HG03039 (cell line): ENCODE results near the gene GNMT.
"Not testable (repeated sequence)": the region's sequence is repeated elsewhere in the genome, so short reads cannot be mapped to it uniquely, and the experiment has no call there.

ENCODE experiments used
- ATAC-seq: cut with Tn5 transposase; IDR thresholded peaks from one replicate; pipeline ENCODE4 v1.9.1; 2021; ENCODE audit warnings: mild to moderate bottlenecking, moderate library complexity; ENCODE audit not compliant: unreplicated experiment

Gene GNMT

DNA sequence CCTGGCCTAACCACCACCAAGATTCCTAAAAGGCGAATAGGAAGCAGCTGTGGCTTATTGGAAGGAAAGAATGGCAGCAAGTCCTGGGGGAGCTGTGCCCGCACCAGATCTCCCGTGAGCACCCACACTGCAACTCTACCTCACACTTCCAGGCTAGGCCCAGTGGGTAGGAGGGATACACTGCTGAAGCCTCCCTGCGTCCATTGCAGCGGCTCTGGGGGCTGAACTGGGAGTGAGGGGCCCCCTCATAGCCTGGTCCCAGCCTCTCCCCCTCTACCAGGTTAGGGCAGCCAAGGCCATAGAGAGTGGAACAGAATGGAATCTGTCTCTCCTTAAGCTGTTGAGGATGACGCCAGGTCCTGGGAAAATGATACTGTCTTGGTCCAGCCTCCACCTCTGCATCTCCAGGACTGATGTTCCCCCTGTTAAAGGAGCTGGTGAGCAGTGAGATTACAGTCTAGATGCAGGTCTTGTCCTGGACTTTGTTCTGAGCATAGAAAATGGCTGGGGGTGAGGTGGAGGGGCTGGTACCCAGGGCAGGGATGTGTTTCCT lies 20.0 kb upstream of the GNMT start:
- ATAC-seq: no peak

DNA sequence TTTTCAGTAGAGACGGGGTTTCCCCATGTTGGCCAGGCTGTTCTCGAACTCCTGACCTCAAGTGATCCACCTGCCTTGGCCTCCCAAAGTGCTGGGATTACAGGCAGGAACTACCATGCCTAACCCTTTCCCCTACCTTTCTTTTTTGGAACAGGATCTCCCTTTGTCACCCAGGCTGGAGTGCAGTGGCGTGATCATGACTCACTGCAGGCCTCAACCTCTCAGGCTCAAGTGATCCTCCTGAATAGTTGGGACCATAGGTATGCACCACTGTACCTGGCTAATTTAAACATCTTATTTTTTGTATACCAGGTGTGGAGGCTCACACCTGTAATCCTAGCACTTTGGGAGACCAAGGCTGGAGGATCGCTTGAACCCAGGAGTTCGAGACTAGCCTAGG lies 19.2 kb upstream of the GNMT start:
- not testable (repeated sequence) for ATAC-seq

DNA sequence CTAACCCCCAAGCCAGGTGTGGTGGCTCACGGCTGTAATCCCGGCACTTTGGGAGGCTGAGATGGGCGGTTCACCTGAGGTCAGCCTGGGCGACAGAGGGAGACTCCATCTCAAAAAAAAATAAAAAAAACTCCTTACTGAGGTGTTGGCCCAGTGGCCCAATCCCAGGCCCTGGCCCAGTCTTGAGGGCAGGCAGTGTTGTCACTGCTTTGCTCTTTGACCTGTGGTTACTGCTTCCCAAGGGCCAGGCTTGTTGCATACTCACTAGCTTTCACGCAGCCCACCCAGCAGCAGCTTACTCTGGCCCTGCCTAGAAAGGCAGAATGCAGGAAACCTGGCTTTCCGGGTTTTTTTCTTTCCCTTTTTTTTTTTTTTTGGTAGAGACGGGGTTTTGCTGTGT lies 18.1 kb upstream of the GNMT start:
- ATAC-seq: no peak

DNA sequence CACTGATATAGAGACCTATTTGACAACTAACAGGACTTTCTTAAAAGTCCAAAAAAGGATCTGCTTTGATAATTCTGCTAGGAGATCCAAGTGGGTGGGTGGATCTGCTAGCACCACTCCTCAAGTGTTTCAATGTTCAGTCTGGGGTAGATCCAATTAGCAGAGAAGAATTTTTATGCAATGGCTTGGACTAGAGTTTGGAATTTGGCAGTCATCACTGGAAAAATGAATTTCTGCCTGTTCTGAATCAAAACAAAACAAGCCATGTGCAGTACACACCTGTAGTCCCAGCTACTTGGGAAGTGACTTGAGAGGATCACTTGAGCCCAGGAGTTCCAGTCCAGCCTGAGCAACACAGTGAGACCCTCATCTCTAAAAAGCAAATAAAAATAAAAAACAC lies 12.6 kb upstream of the GNMT start:
- ATAC-seq: no peak

DNA sequence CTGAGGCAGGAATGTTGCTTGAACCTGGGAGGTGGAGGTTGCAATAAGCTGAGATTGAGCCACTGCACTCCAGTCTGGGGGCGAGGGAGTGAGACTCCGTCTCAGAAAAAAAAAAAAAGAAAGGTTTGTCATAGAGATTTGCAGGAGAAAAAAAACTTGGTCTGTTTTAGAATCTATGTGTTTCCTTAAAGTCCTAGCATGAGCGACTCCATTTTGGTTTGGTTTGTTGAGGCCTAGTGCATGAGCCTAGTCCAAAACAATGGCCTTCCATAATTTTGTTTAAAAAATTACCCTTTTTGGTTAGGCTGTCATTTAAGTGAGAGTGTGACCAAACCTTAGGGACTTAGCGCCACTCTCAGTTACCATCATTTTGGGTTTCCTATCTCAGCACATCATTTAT lies 8.2 kb upstream of the GNMT start:
- ATAC-seq: no peak

DNA sequence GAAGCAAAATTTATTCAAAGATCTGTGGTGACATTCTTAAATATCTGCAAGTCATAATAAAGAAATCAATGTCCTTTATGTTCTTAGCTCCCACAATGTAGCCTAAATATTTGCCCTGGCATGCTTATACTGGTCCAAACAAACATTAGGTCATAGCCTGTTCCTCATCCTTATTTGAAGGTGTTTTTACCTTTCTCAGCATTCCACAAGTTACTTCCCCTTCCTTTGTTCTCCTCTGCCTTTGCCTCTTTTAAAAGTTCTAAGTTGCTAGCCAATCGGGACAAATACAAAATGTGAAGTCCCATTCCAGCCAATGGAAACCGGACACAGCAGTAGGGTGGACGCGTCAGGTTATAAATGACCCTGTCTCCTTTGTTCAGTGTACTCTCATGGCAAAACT lies 6.1 kb upstream of the GNMT start:
- ATAC-seq: not testable (repeated sequence)

DNA sequence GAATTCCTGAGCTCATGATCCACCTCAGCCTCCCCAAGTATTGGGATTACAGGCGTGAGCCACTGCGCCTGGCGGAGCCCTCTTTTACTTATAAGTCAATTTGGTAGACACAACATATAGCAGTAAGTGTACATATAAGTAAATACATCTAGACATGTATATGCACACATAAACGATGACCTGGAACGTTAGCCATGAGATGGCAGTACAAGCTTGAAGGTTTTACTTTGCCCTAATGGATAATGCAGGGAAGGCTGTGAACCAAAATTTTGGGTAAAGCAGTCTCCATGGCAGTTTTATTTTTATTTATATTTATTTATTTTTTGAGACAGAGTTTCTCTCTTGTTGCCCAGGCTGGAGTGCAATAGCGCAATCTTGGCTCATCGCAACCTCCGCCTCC lies 2.4 kb upstream of the GNMT start:
- ATAC-seq: no peak

DNA sequence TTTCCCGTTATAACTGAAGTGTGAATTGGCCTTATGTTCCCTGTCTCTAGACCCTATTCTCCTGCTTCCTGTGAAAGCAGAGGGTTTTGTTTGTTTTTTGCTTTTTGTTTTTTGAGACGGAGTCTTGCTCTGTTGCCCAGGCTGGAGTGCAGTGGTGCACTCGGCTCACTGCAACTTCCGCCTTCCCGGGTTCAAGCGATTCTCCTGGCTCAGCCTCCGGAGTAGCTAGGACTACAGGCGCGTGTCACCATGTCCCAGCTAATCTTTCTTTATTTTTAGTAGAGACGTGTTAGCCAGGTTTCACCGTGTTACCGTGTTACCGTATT lies 674 bp upstream of the GNMT start:
- no peak for ATAC-seq

DNA sequence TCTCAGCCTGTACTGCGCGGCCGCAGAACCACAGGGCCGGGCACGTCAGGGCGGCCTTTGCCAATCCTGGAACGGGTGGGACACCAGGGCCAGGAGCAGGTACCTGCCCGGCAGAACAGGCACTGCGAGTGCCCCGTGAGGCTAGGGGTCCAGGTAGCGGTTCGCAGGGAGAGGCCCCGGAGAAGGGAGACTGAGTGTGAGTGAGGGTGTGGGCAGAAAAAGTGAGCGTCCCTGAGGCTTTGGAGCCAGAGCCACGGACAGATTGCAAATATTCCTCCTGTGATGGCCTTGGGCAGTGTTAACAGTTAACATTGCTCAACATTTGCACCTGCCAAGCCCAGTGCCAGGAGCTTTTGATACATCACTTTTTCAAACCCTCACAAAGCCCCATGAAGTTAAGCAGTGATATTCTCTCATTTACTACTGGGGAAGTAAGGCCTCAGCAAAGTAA lies 491 bp downstream of the GNMT start:
- no peak for ATAC-seq

DNA sequence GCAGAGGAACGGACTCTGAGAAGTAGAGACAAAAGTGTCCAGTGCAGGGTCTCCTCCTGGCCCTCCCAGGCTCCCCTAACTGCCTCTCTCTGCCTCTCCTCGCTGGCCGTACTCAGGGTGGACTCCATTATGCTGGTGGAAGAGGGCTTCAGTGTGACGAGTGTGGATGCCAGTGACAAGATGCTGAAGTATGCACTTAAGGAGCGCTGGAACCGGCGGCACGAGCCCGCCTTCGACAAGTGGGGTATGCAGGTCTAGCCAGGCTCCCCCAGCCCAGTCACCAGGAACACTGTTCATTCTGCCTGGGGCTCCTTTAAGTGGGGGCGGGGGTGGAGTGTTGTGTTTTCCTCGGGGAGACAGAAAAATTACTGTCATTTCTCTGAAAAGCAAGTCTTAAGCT lies 1.5 kb downstream of the GNMT start:
- ATAC-seq: no peak

DNA sequence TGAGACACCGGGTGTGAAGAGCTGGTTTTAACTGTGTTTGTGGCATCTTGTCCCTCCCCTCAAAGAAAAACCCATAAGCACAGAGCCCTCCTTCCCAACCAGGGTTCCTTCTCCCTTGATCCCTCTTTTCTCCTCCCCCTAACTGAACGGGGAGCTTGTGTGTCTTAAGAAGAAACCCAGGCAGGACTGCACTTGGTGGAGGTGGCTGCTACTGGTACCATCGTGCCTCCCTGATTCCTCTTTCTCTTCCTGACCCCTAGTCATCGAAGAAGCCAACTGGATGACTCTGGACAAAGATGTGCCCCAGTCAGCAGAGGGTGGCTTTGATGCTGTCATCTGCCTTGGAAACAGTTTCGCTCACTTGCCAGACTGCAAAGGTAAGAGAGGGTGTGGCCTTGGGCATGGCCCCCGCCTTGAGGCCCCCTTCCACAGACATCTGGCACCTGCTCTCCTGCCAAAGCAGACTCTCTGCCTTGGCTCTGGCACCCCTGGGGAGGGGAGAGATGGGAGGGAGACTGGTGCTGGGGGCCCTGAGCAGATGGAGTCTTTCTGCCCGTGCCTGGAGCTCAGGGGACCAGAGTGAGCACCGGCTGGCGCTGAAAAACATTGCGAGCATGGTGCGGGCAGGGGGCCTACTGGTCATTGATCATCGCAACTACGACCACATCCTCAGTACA lies 2.1 kb downstream of the GNMT start:
- no peak for ATAC-seq

DNA sequence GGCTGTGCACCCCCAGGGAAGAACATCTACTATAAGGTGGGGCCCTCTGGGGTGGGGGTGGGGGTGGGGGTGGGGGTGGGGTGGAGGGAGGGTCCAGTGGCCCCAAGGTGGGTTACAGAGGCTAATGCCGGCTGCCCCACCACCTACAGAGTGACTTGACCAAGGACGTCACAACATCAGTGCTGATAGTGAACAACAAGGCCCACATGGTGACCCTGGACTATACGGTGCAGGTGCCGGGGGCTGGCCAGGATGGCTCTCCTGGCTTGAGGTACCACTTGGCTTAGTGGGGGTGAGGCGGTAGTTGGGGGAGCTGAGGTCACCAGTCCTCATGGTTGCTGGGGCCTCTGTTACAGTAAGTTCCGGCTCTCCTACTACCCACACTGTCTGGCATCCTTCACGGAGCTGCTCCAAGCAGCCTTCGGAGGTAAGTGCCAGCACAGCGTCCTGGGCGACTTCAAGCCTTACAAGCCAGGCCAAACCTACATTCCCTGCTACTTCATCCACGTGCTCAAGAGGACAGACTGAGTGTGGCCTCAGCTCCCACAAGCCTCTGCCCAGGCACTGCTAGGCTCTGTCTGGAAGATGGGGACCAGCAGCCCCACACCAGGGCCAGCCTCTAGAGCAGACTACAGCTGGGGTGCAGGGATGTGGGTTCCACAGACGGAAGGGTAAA lies 2.8 kb downstream of the GNMT start:
- no peak for ATAC-seq

DNA sequence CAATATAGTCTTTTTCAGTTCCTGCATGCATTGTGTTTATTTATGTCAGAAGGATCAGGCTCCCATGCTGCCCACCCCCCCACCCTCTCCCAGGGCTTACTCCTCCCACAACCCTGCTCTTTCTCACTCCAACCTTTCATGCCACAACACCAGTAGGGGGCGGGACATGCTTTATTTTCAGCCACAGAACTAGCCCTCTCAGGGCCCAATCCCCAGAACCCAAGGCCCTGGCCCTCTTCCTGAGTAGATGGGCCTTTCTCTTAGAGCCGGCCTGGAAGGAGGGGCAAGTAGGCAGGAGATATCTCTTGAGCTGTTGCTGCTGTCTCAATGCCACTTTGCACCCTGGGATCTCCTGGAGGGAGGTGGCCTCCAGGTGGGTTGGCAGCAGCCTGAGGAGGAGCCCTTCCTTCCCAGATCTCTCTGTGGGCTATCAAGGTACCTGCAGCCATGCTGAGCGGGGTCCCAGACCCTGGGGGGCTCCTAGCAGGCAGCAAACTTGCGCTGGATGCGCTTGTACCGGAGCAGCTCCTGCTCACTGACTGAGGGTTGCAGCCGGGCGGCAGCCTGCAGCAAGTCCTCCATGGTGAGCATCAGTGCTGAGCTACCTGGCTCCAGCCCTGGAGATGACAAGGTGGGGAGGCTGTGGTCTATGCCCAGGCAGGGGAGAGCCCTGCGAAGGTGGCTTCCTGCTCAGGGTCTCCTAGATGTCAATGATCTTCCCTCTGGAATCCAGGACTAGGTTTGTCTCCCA lies 3.5 kb downstream of the GNMT start:
- no peak for ATAC-seq

DNA sequence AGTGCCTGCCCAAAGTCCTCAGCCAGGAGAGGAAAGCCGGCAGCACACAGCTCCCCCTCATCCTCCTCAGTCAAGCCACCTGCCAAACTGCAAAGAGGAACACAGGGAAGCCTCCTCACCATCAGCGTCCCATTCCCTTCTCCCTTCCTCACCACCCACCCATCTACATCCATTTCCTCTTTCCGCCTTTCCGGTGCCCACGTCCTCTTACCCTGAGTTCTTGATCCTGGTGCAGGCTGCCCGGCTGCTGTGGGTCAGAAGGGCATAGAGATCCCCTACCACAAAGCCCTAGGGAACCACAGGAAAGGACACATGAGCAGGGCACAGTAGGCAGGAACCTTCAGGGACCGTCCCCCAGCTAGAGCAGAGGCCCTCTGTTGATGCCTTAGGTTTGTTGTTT lies 6.0 kb downstream of the GNMT start:
- no peak for ATAC-seq

DNA sequence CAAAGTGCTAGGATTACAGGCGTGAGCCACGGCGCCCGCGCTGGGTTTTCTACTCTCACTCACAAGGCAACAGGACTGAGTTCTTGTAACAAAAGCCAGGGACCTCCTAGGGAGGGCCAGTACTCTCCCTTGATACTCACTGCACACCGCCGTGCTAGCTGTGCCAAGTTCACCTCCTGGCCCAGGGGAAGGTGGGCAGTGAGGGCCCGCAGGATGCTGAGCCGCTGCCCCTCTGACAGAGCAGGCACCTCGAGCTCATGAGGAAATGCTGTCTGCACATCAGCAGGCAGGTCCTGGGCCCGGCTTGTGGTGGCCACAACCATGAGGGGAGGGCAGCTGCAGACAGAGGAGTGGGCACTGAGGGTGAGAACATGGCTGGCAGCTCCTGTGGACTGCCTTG lies 6.7 kb downstream of the GNMT start:
- no peak for ATAC-seq

DNA sequence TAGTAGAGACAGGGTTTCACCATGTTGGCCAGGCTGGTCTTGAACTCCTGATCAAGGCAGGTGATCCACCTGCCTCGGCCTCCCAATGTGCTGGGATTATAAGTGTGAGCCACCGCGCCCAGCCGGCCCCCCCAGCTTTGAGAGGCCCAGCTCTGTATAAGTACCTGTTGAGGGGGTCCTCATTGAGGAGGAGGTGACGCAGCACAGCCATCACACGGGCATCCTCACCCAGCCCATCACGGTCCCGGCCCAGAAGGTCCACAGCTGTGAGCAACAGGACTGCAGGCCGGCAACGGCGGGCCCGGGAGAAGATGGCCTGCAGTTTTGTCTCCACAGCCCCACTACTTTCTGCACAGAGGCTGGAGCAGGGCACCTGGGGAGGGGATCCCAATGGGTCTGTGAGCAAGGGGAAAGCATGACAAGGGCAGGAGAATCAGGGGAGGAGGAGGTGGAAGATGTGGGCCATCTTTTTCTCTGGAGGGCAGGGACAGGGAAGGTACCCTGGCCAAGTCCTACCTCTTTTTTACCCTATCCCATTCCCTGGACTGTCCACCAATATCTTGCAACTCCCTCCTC lies 7.7 kb downstream of the GNMT start:
- ATAC-seq: no peak

DNA sequence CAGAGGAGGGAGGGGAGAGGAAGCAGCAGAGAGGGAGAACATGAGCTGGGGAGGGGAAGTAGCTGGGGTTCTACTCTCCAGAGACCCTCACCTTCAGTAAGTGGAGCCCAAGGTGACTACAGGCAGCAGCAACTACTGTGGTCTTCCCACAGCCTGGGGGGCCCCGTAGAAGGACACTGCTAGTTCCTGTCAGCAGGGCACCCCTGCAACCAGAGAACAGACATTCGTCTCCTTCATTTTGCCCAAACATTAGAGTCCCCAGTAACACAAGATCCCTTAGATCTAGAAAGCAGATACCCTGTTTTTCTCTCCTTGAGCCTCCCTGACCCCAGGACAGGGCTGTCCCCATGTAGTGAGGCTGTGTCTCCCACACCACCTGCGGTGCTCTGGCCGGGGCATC lies 8.2 kb downstream of the GNMT start:
- no peak for ATAC-seq

DNA sequence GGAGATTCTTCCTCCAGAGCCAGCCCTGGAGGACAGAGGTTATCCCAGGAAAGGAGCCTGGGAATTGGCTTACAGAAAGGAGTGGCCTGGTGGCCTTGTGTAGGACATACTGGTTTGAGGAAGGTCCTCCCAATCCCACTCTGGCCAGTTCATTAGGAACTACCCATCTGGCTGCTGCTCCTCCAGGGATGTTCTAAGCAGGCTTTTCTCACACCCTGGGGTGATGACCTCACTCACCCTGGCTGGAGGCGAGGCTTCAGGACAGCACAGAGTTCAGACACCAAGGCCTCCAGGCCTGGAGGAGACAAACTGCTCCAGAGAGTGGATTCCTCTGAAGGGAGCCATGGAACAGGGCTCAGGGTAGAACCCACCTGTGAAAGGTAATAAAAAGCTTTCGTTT lies 8.9 kb downstream of the GNMT start:
- ATAC-seq: no peak

DNA sequence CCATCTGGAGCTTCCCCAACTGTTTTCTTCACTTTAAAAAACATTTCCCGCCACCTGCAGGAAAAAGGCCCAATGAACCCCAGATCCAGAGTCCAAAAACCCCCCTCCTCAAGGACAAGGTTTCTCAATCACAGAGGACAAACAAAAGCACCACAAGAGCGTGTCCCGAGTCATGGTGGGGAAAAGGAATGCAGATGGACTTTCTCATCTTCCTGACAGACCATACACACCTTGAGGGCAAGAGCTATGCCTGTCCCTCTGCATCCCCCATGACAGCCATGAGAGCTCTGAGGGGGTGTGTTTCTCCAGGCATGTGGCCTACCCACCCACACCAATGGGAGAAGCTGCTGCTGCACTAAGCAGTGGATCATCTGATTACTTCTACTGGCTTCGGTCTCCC lies 9.4 kb downstream of the GNMT start:
- ATAC-seq: no peak

DNA sequence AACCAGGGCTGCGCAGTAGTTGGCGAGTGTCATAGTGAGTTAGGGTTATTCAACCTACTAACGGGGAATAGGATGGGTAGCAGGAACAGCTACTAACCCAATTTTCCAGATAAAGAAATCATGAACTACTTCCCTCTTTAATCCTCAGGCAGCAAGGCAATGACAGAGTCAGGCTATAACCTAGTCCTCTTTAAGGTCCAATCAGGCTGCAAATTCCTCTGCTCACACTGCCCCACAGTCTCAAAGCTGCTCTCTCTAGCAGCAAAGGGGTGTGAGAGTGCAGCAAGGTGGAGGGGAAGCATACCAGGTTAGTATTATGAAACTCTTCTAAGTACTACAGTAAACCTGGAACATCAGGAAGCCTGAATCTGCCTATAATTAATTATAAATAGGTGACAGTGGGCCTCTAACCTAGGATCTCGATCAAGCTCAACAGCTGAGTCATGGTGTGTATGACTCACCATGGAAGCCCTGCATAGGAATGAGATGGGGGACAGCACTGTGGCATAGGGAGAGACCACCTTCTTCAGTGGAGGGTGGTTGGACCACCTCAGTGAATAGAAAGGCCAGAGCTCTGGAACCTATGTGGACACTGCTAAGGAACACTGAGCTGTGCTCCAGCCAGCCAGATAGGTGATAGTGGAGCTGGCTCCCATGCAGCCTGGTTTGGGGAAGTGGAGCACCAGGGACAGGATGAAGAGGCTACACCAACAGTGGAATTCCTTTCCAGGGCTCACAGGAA lies 10.5 kb downstream of the GNMT start:
- ATAC-seq: no peak

DNA sequence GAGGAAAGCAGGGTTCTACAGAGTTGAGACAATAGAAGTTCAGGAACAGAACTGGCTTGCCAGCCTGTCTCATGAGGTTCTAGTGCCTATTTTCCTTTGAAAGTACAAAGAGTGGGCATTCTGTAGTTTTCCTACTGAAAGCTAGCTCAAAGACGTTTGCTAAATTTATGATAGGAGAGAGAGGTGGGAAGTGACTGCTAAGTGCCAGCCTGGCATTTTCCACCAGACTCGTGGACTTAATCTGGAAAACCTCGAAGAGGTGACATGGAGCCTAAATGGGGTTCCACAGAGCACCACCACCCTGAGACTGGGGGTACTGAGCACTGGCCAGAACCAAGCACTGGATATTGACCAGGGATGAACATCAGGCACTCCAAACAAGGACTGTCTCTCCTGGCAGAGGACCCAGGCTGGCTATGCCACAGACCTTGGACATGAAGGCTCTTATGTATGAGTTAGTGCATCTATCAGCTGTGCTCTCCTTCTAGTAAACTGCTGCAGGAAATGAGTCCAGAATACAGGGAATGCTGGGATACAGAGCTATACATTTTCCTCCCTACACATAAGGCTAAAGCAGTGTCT lies 11.3 kb downstream of the GNMT start:
- no peak for ATAC-seq
